OCI-LY1 (cell line): Measurements from ENCODE around the gene STT3B.

Experiments
- EZH2 ChIP-seq: fragments of 200-600 bp; sonication (generic), shearing (Covaris generic); IDR thresholded peaks from 2 replicates; pipeline ENCODE4 v1.8.0; 2017; ENCODE audit warnings: borderline replicate concordance, mixed run types, mild to moderate bottlenecking, antibody characterized with exemption, low read length, moderate library complexity, mixed read lengths
- TF ChIP-seq, protein P1 (sequence below): fragments of 200-600 bp; sonication (generic), shearing (Covaris generic); IDR thresholded peaks from 2 replicates; pipeline ENCODE4 v1.5.1; 2017; ENCODE audit warnings: mild to moderate bottlenecking, antibody characterized with exemption, low read length, moderate library complexity, mixed read lengths

DNA sequence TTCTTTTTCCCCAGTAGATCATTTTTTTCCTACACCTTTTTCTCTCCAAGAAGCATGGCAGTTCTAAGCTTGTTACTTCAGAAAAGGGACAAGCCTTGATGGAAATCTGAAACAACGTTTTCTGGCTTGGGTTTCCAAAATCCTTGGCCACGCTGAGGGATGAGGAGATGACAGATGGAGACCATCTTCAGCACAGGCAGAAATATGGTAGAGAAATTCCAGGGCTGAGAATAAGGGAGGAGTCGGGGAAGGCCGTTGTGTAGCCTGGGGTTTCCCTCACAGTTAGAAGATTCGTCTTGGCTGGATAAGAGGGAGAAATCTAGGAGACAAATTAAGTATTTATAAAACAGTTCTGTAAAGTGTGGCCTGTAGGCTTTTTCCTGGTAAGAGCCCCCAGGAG lies 33.9 kb upstream of the STT3B start:
- TF ChIP-seq, protein P1, sequence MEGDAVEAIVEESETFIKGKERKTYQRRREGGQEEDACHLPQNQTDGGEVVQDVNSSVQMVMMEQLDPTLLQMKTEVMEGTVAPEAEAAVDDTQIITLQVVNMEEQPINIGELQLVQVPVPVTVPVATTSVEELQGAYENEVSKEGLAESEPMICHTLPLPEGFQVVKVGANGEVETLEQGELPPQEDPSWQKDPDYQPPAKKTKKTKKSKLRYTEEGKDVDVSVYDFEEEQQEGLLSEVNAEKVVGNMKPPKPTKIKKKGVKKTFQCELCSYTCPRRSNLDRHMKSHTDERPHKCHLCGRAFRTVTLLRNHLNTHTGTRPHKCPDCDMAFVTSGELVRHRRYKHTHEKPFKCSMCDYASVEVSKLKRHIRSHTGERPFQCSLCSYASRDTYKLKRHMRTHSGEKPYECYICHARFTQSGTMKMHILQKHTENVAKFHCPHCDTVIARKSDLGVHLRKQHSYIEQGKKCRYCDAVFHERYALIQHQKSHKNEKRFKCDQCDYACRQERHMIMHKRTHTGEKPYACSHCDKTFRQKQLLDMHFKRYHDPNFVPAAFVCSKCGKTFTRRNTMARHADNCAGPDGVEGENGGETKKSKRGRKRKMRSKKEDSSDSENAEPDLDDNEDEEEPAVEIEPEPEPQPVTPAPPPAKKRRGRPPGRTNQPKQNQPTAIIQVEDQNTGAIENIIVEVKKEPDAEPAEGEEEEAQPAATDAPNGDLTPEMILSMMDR: no peak
- no peak for TF ChIP-seq EZH2
